ENCODE measurements around the gene DDX10. TPM values are rescaled to one million over a fixed set of nuclear protein-coding genes. Genes with fewer than 3 reads are reported as not detected.

Gene DDX10
- total and polyA plus RNA-seq, 2 of the 8 experiments (the other 6 are each of a cell fraction or from before 2014, with no cell fraction given) = 49.2 to 52.2 TPM

- TF ChIP-seq ZNF274 (IDR thresholded peaks at IDR 0.05; ENCODE audit: borderline replicate concordance, extremely low read depth, low read length) = no peak
- TF ChIP-seq NANOG (IDR thresholded peaks at IDR 0.05; ENCODE audit: insufficient read depth, low read depth, low read length, poor library complexity, severe bottlenecking) = no peak
- no peak for TF ChIP-seq TEAD4 (IDR thresholded peaks at IDR 0.05; ENCODE audit: low read depth, low read length)
- TF ChIP-seq GTF2F1 (IDR thresholded peaks at IDR 0.05; ENCODE audit: borderline replicate concordance, low read depth, low read length) = no peak
- no peak for TF ChIP-seq RFX5 (IDR thresholded peaks at IDR 0.05; ENCODE audit: borderline replicate concordance, low read depth, low read length)
These were observed 210.3 kb downstream of the DDX10 start (continued) for GRCh38 chr11:108875134-108875533.

All from H1 (cell line).